ENCODE data around the gene LTB4R2.

The LTB4R2 gene

GRCh38 chr14:24299255-24300191, 10.4 kb upstream of the LTB4R2 start, which contains the start of the genes DHRS1 and NOP9:
TSS of gene DHRS1 (minus strand) at chr14:24299780. CDS start at chr14:24299106, 674 bp downstream.
TSS of gene NOP9 (plus strand) at chr14:24299850. CDS start at chr14:24299955, 105 bp downstream.
- peak; percentile 94 for DNase-seq

GRCh38 chr14:24300326-24300980, 9.5 kb upstream of the LTB4R2 start:
- no peak for DNase-seq

GRCh38 chr14:24304019-24304387, 5.9 kb upstream of the LTB4R2 start:
- no peak for DNase-seq

- no peak for DNase-seq
Observed at GRCh38 chr14:24307156-24307574, 2.8 kb upstream of the LTB4R2 start.

GRCh38 chr14:24307575-24308341, 2.2 kb upstream of the LTB4R2 start, which contains the start of gene CIDEB:
TSS of gene CIDEB (minus strand) at chr14:24307977. CDS start at chr14:24307858, 119 bp downstream.
- peak; percentile 53 for DNase-seq

GRCh38 chr14:24308342-24309124, 1.4 kb upstream of the LTB4R2 start:
- no peak for DNase-seq

- no peak for DNase-seq
Observed at GRCh38 chr14:24310265-24310645, 315 bp downstream of the LTB4R2 start.

- peak; percentile 15 for DNase-seq
Observed at GRCh38 chr14:24310646-24311604, 985 bp downstream of the LTB4R2 start, which contains the start of gene LTB4R. TSS of gene LTB4R (plus strand) at chr14:24311502. CDS start at chr14:24315652, 4,150 bp downstream.

- DNase-seq, result no peak
Observed at GRCh38 chr14:24311837-24312615, 2.1 kb downstream of the LTB4R2 start.

- DNase-seq, result peak; percentile 84
Observed at GRCh38 chr14:24312736-24313507, 3.0 kb downstream of the LTB4R2 start.

GRCh38 chr14:24313913-24314312, 4.0 kb downstream of the LTB4R2 start:
- DNase-seq, result no peak

- no peak for DNase-seq
Observed at GRCh38 chr14:24314377-24315193, 4.6 kb downstream of the LTB4R2 start.

GRCh38 chr14:24315243-24315806, 5.4 kb downstream of the LTB4R2 start:
- no peak for DNase-seq

- DNase-seq, result no peak
Observed at GRCh38 chr14:24315807-24316596, 6.1 kb downstream of the LTB4R2 start.

- DNase-seq, result no peak
Observed at GRCh38 chr14:24316597-24316950, 6.6 kb downstream of the LTB4R2 start.

- no peak for DNase-seq
Observed at GRCh38 chr14:24317141-24317928, 7.4 kb downstream of the LTB4R2 start.

Measured in KG1 (cell line).